ENCODE measurements around the gene COPB1.

The COPB1 gene

GRCh38 chr11:14423633-14424032, 76.0 kb downstream of the COPB1 start:
- DNase-seq, result no peak

GRCh38 chr11:14422814-14423182, 76.8 kb downstream of the COPB1 start:
- no peak for DNase-seq

- no peak for DNase-seq
Observed at GRCh38 chr11:14422052-14422813, 77.4 kb downstream of the COPB1 start.

GRCh38 chr11:14420223-14420622, 79.4 kb downstream of the COPB1 start:
- no peak for DNase-seq

GRCh38 chr11:14418801-14419417, 80.7 kb downstream of the COPB1 start:
- no peak for DNase-seq

GRCh38 chr11:14417617-14418374, 81.8 kb downstream of the COPB1 start:
- DNase-seq, result no peak

GRCh38 chr11:14417186-14417585, 82.4 kb downstream of the COPB1 start:
- DNase-seq, result no peak

- no peak for DNase-seq
Observed at GRCh38 chr11:14414470-14415461, 84.8 kb downstream of the COPB1 start.

GRCh38 chr11:14413307-14414069, 86.1 kb downstream of the COPB1 start:
- DNase-seq, result no peak

- no peak for DNase-seq
Observed at GRCh38 chr11:14411818-14412217, 87.8 kb downstream of the COPB1 start.

- DNase-seq, result no peak
Observed at GRCh38 chr11:14409891-14410290, 89.7 kb downstream of the COPB1 start.

- DNase-seq, result no peak
Observed at GRCh38 chr11:14408612-14409011, 91.0 kb downstream of the COPB1 start.

All from NCI-H1436 treated with DMSO at 0.1 percent for 48 hours (cell line).